ENCODE data around the gene STYXL1. TPM values are rescaled to one million over a fixed set of nuclear protein-coding genes. Genes with fewer than 3 reads are reported as not detected.
"Not testable (repeated sequence)": the region's sequence is repeated elsewhere in the genome, so short reads cannot be mapped to it uniquely, and the experiment has no call there.

Gene STYXL1
- total RNA-seq, 2 donors from 2014 or later, result 31.0 to 31.1 TPM

DNA sequence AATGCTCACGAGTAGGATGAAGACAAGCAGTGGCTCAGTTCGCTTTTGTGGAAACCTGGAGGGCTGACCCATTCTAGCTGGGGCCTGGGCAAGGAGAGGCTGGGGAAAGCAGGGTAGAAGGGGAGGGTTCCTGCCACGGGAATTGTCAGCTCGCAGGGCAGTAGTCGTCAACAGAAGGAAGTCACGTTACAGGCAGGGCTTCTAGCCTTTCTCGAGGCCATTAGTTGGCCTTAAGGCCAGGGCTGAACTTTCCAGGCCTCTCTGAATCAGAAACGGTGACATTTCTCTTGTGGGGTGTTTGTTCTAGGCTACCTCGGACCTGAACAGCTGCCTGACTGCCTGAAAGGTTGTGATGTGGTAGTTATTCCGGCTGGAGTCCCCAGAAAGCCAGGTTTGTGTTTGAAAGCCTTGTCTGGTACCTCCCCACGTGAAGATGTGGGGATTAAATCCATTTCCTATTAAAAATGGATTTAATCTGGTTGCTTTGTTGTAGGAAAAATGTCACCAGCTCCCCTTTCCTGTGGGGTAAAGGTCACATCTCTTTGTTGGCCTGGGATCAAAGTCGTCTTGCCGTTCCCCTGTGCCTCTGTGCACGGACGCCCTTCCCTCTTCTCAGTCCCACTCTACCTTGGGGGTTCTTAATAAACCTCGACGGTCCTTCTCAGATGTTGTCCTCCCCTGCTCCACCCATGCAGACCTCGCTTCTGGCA, 9.5 kb upstream of the STYXL1 start:
- Mint-ChIP-seq H3K27ac (peak overlapping the region; percentile 31), H3K27me3 (no peaks in the 10 kb centered on the region), H3K36me3 (ENCODE audit: low read depth) (peaks cover 98% of the 10 kb centered on the region), H3K4me1 (peaks cover 5% of the 10 kb centered on the region), H3K4me3 (no peak overlapping the region), H3K9me3 (no peaks in the 10 kb centered on the region)
- ATAC-seq (replicated peaks), result no peak

DNA sequence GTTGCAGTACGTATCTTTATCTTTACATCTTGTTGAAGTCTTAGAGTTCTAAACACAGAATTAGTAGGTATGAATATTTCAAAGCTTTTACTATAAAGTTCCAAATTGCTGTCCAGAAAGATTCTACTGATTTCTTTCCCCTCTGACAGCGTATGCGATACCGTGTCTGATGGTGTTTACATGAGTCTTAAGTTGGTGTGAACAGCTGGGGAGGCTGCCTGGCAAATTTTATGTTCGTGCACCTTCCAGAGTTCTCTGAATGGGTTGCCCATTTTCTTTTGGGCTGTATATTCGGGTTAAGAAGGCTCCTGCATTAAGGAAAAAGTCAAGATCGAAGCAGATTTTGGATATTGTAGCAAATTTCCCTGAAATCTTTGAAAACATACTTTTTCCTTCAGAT, 8.4 kb upstream of the STYXL1 start:
- H3K9me3 Mint-ChIP-seq, result no peaks in the 10 kb centered on the region

DNA sequence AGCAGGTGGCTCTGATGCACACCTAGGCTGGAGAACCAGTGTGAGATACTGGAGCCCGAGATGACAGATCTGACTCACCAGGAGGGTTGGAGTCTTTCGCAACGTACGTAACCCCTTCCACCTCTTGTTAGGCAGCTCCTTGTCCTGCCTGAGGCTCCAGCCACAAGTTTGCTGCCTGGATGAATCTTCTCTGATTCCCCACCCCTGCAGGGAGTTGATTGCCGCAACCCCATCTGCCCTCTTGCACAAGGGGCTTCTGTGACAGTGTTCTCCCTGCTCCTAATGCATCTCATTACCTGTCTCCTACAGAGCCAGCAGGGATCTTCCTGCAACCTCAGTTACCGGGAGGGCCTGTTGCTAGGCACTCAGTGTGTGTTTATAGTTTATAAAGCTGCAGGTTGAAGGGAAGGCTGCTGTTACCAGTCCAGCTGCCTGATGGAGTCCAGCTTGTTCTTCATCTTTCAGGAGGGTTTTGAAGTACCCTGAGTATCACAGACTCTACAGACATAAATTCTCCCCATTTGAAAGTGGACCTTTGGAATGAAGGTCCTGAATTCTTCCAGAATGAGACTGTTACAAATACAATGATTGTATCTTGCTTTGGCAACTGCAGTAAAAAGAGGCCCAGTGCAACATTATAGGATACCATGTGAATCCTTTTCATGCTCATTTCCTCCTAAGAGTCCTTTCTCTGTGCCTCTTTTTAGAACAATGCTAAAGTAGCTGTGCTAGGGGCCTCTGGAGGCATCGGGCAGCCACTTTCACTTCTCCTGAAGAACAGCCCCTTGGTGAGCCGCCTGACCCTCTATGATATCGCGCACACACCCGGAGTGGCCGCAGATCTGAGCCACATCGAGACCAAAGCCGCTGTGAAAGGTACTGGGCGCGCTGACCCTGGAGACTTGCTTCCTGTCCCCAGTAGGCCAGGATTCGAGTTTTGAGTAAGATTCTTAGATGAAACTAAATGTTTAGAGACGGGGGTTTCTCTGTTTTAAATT, 6.6 kb upstream of the STYXL1 start:
- H3K27ac Mint-ChIP-seq, result no peak overlapping the region

More for the DNA sequence above, 8.4 kb upstream of the STYXL1 start:
- Mint-ChIP-seq H3K4me1 (peaks cover 11% of the 10 kb centered on the region), H3K27ac (no peak overlapping the region), H3K36me3 (ENCODE audit: low read depth) (peaks cover 97% of the 10 kb centered on the region), H3K27me3 (no peaks in the 10 kb centered on the region), H3K4me3 (no peak overlapping the region)
- ATAC-seq (replicated peaks), result no peak

DNA sequence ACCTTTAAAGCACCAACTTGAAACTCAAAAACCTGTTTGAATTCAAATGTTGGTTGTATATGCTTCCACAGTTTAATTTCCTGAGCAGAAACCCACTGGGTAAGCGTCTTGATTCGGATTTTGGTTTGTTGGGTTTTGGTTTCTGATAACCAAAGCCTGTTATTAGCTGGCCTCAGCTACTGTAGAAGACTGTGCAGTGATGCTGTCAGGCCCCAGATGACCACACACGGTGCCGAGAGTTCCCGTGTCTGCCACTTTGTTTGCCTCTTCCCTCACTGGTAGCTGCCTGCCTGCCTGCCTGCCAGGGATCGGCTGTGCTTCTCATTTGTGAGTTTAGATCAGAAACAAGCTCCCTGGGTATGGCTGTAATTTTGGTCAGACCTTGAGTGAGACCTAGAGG, 5.7 kb upstream of the STYXL1 start:
- Mint-ChIP-seq H3K36me3 (ENCODE audit: low read depth) (peaks cover 94% of the 10 kb centered on the region), H3K27ac (peak overlapping the region; percentile 61), H3K9me3 (no peaks in the 10 kb centered on the region), H3K4me3 (no peak overlapping the region), H3K27me3 (no peaks in the 10 kb centered on the region), H3K4me1 (peaks cover 27% of the 10 kb centered on the region)
- ATAC-seq (replicated peaks), result peak; percentile 60

More for the DNA sequence above, 6.6 kb upstream of the STYXL1 start:
- peaks cover 95% of the 10 kb centered on the region for H3K36me3 Mint-ChIP-seq (ENCODE audit: low read depth)
- H3K27me3 Mint-ChIP-seq, result no peaks in the 10 kb centered on the region
- H3K4me3 Mint-ChIP-seq, result no peak overlapping the region
- no peaks in the 10 kb centered on the region for H3K9me3 Mint-ChIP-seq
- H3K4me1 Mint-ChIP-seq, result peaks cover 22% of the 10 kb centered on the region
- ATAC-seq (replicated peaks), result no peak

DNA sequence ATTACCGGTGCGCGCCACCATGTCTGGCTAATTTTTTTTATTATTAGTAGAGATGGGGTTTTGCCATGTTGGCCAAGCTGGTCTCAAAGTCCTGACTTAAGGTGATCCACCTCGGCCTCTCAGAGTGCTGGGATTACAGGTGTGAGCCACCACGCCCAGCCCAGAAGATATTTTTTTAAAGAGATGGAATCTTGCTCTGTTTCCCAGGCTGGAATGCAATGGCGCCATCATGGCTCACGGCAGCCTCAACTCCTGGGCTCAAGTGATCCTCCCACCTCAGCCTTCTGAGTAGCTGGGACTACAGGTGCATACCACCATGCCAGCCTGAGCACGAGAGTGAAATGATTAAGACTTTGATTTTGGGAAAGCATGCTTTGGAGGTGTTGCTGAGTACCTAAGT, 4.9 kb upstream of the STYXL1 start:
- Mint-ChIP-seq H3K27ac (peak overlapping the region; percentile 61), H3K36me3 (ENCODE audit: low read depth) (peaks cover 94% of the 10 kb centered on the region), H3K4me1 (peaks cover 27% of the 10 kb centered on the region)
- H3K9me3 Mint-ChIP-seq; ATAC-seq (replicated peaks); H3K4me3 Mint-ChIP-seq; H3K27me3 Mint-ChIP-seq: not testable (repeated sequence)

DNA sequence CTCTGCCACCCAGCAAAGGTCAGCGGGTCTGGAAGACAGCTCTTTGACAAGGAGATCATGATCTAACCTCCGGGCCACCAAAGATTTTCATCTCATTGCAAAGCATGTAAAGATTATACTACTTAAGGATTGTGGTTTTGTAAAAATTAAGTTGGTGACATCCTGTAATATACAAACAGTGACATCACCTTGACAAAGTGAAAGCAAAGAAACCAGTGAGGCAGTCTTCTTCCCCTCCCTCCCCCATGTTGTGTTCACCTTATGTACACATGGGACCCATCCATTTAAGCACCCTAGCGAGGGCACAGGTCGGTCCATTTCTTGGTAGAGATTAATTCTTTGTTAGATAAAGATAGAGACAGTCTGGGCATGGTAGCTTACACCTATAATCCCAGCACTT, 4.0 kb upstream of the STYXL1 start:
- peaks cover 27% of the 10 kb centered on the region for H3K4me1 Mint-ChIP-seq
- no peaks in the 10 kb centered on the region for H3K27me3 Mint-ChIP-seq
- no peak for ATAC-seq (replicated peaks)
- peaks cover 88% of the 10 kb centered on the region for H3K36me3 Mint-ChIP-seq (ENCODE audit: low read depth)
- peak overlapping the region; percentile 65 for H3K27ac Mint-ChIP-seq
- no peak overlapping the region for H3K4me3 Mint-ChIP-seq
- no peaks in the 10 kb centered on the region for H3K9me3 Mint-ChIP-seq

GRCh38 chr7:76050545-76050944, 2.7 kb upstream of the STYXL1 start:
- ATAC-seq (replicated peaks), result no peak
- H3K36me3 Mint-ChIP-seq (ENCODE audit: low read depth), result peaks cover 76% of the 10 kb centered on the region
- H3K9me3 Mint-ChIP-seq, result no peaks in the 10 kb centered on the region
- H3K27me3 Mint-ChIP-seq, result no peaks in the 10 kb centered on the region
- H3K4me1 Mint-ChIP-seq, result peaks cover 27% of the 10 kb centered on the region
- H3K4me3 Mint-ChIP-seq, result peak overlapping the region; percentile 43
- peak overlapping the region; percentile 11 for H3K27ac Mint-ChIP-seq

- H3K4me1 Mint-ChIP-seq, result peaks cover 33% of the 10 kb centered on the region
- H3K36me3 Mint-ChIP-seq (ENCODE audit: low read depth), result peaks cover 72% of the 10 kb centered on the region
- H3K27ac Mint-ChIP-seq, result peak overlapping the region; percentile 99
- no peak for ATAC-seq (replicated peaks)
- H3K9me3 Mint-ChIP-seq, result no peaks in the 10 kb centered on the region
- H3K27me3 Mint-ChIP-seq, result no peaks in the 10 kb centered on the region
- H3K4me3 Mint-ChIP-seq, result peak overlapping the region; percentile 97
Measured at GRCh38 chr7:76049295-76049694, 1.5 kb upstream of the STYXL1 start.

- Mint-ChIP-seq H3K36me3 (ENCODE audit: low read depth) (peaks cover 67% of the 10 kb centered on the region), H3K27ac (peak overlapping the region; percentile 99), H3K4me1 (peaks cover 33% of the 10 kb centered on the region), H3K4me3 (peak overlapping the region; percentile 97), H3K27me3 (no peaks in the 10 kb centered on the region), H3K9me3 (no peaks in the 10 kb centered on the region)
- peak; percentile 5 for ATAC-seq (replicated peaks)
Measured at GRCh38 chr7:76048668-76048988, 828 bp upstream of the STYXL1 start.

DNA sequence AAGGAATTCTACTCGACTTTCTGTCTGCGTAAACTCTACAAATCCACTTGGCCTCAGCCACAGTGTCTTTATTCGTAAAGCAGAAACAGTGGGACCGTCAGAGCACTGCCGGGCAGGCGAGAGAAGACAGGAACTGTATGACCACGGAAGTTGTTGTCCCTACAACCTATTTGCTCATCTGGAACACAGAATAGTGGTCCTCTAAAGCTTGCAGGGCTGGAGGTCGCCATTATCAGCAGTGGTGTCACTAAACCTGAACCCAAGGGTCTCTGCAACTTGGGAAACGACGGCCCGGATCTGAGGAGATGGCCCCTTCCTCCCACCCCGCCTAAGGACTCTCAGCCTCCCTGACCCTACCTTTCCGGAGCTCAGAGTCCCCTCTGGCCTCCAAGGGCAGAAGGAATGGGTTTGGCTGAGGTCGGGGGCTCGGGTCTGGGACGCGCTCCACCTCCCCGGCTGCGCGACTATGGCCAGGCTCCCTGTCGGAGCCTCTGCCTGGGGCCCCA, 442 bp downstream of the STYXL1 start:
- peak; percentile 5 for ATAC-seq (replicated peaks)
- Mint-ChIP-seq H3K27me3 (no peaks in the 10 kb centered on the region), H3K27ac (peak overlapping the region; percentile 99), H3K4me3 (peak overlapping the region; percentile 97), H3K4me1 (peaks cover 28% of the 10 kb centered on the region), H3K9me3 (no peaks in the 10 kb centered on the region), H3K36me3 (ENCODE audit: low read depth) (peaks cover 54% of the 10 kb centered on the region)

DNA sequence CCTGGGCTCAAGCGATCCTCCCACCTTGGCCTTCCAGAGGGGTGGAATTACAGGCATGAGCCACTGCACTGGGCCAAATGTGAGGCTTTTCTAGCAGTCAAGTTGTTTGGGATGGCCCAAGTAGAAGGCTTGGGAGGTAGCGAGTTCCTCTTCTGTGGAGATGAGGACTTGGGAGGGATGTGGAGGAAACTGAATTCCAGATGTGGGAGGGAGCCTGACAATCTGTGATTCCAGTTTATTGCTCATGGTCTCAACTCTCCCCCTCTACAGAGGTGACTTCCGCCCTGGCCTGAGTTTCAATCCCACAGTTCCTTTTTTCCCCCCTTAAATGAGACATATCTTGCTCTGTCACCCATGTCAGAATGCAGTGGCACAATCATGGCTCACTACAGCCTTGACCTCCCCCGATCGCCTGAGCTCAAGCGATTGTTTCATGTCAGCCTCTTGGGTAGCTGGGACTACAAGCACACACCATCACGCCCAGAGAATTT, 3.4 kb downstream of the STYXL1 start:
- no peak for ATAC-seq (replicated peaks)
- Mint-ChIP-seq H3K27ac (peak overlapping the region; percentile 72), H3K27me3 (no peaks in the 10 kb centered on the region), H3K36me3 (ENCODE audit: low read depth) (peaks cover 27% of the 10 kb centered on the region), H3K9me3 (no peaks in the 10 kb centered on the region), H3K4me3 (no peak overlapping the region), H3K4me1 (peaks cover 11% of the 10 kb centered on the region)

- Mint-ChIP-seq H3K4me1 (peaks cover 9% of the 10 kb centered on the region), H3K36me3 (ENCODE audit: low read depth) (peaks cover 10% of the 10 kb centered on the region), H3K4me3 (no peak overlapping the region), H3K9me3 (peaks cover under 1% of the 10 kb centered on the region), H3K27ac (peak overlapping the region; percentile 71), H3K27me3 (no peaks in the 10 kb centered on the region)
- ATAC-seq (replicated peaks), result no peak
Measured at GRCh38 chr7:76040126-76040525, 7.7 kb downstream of the STYXL1 start.

DNA sequence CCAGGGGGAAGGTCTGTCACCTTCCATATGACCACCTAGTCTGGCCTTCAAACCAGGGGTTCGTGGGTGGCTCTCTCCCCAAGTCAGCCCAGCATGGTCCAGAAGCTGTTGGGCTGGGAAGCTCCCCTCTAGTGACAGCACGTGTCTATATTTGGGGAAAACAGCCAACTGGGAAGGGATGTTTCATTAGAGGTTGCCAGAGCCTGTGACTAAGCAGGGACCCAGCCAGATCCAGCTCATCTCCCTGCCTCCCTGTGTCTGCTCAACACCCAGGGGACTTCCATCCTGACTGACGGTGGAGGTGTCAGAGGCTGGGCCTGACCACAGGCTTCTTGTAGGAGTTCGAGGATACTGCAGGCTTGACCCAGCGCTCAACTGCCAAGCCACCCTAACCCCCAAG, 10.5 kb downstream of the STYXL1 start:
- Mint-ChIP-seq H3K36me3 (ENCODE audit: low read depth) (peaks cover 4% of the 10 kb centered on the region), H3K27me3 (no peaks in the 10 kb centered on the region), H3K9me3 (peaks cover 3% of the 10 kb centered on the region), H3K4me1 (peaks cover 13% of the 10 kb centered on the region), H3K27ac (no peak overlapping the region), H3K4me3 (no peak overlapping the region)
- no peak for ATAC-seq (replicated peaks)

GRCh38 chr7:76031964-76032363, 15.8 kb downstream of the STYXL1 start:
- no peak overlapping the region for H3K27ac Mint-ChIP-seq
- peaks cover 13% of the 10 kb centered on the region for H3K4me1 Mint-ChIP-seq
- H3K27me3 Mint-ChIP-seq, result no peaks in the 10 kb centered on the region
- peaks cover 15% of the 10 kb centered on the region for H3K36me3 Mint-ChIP-seq (ENCODE audit: low read depth)
- H3K9me3 Mint-ChIP-seq, result peaks cover 3% of the 10 kb centered on the region
- ATAC-seq (replicated peaks), result no peak
- no peak overlapping the region for H3K4me3 Mint-ChIP-seq

Data from activated T-helper 17 cell treated with anti-CD3 and anti-CD28 coated beads, Interleukin-2, amount 50 U/mL, for 72 hours (primary cell).